ENCODE data around the gene ELF4.

ELF4 gene

GRCh38 chrX:130032552-130032951, 77.7 kb downstream of the ELF4 start:
- no peak for DNase-seq

- DNase-seq: no peak
Observed at GRCh38 chrX:130030826-130031225, 79.5 kb downstream of the ELF4 start.

DNA sequence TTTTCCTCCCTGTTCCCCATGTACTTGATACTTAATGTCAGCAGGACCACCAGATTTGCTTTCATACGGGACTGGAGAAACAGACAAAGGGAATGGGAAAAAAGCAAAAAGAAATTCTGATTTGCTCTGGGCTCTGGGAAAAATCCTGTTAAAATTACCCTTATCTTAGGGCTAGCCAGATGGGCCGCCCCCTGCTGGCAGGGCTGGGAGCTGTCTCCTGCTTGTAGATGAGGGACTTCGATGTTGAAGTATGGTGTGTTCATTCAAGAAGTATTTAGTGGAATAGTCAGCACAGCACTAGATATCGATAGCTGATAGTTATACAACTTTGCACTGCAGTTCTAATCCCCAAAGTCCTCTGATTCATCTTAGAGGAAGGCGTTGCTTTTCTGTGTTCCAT, 82.1 kb downstream of the ELF4 start:
- no peak for DNase-seq

DNA sequence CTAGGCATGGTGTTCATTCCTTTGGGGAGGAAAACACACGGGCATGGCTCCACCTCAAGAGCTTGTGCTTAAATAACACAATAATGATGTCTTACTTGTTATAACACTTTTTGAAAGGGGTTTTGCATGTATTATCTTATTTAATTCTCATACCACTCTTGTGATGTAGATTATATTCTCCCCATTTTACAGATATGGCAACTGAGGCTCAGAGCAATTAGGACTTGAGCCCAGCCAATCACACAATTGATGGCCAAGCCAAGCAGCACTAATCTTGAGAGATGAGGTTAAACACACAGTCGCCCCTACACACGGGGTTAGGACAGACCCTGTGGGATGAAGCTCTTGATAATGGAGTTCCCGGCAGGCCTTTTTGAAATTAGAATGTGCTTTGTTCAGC, 82.7 kb downstream of the ELF4 start:
- DNase-seq: no peak

DNA sequence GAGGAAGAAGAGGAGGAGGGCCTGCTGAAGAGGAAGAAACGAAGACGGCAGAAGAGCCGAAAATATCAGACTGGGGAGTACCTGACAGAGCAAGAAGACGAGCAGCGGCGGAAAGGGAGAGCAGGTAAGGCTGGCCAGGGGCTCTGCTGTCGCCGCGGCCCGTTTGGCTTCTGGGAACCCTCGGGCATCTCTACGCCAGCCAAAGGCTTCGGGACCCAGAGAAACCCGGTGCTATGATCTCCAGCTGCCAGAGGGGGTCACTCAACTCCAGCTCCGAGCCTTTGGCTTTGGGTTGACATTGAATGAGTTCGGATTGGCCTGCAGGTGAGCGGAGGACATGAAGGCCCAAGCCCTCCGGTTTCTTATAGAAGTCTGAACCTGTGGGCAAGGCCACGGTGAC, 85.0 kb downstream of the ELF4 start:
- DNase-seq: no peak

GRCh38 chrX:130024127-130024526, 86.2 kb downstream of the ELF4 start:
- DNase-seq: no peak

GRCh38 chrX:130020661-130021324, 89.5 kb downstream of the ELF4 start:
- no peak for DNase-seq

GRCh38 chrX:130018143-130018542, 92.2 kb downstream of the ELF4 start:
- DNase-seq: no peak

GRCh38 chrX:130015181-130015580, 95.1 kb downstream of the ELF4 start:
- DNase-seq: no peak

Measured in NCI-H524 treated with DMSO at 0.1 percent for 48 hours (cell line).